Mesothelial cell of epicardium (in vitro differentiated cells): ENCODE results near the gene GMNC. TPM values are rescaled to one million over a fixed set of nuclear protein-coding genes. Genes with fewer than 3 reads are reported as not detected.

Experiments
- DNase-seq, 2 experiments: peaks; one replicate each; pipeline ENCODE4 v3.0.0; 2021; ENCODE audit warnings: low spot score in 2 of 2; ENCODE audit not compliant: unreplicated experiment in 2 of 2
- H3K27ac Mint-ChIP-seq: 2 replicates; pipeline ENCODE4 v1.8.0; 2021; ENCODE audit warnings: mixed read lengths
- H3K27me3 Mint-ChIP-seq: 2 replicates; pipeline ENCODE4 v1.8.0; 2021; ENCODE audit warnings: low read depth, mixed read lengths
- H3K36me3 Mint-ChIP-seq: 2 replicates; pipeline ENCODE4 v1.8.0; 2021; ENCODE audit warnings: mixed read lengths
- H3K4me1 Mint-ChIP-seq: 2 replicates; pipeline ENCODE4 v1.8.0; 2021; ENCODE audit warnings: mixed read lengths
- H3K4me3 Mint-ChIP-seq: 2 replicates; pipeline ENCODE4 v1.8.0; 2021; ENCODE audit warnings: mild to moderate bottlenecking, moderate library complexity, mixed read lengths
- H3K9me3 Mint-ChIP-seq: 2 replicates; pipeline ENCODE4 v1.8.0; 2021; ENCODE audit warnings: mixed read lengths
- CTCF ChIP-seq: fragments of 200-600 bp; sonication (generic); IDR thresholded peaks from one replicate; pipeline ENCODE4 v1.5.0; 2021; ENCODE audit warnings: antibody characterized with exemption; ENCODE audit not compliant: unreplicated experiment
- total RNA-seq: library from RNA; stranded (reverse); gene quantifications from 3 replicates; pipeline ENCODE4 v1.2.1, GENCODE V29; 2021

GMNC gene
- total RNA-seq, 1 donor from 2014 or later = 0.60 TPM

- Mint-ChIP-seq H3K36me3 (no peaks in the 10 kb centered on the region), H3K27me3 (peaks cover 62% of the 10 kb centered on the region), H3K4me1 (peaks cover 18% of the 10 kb centered on the region), H3K27ac (no peak overlapping the region), H3K9me3 (no peaks in the 10 kb centered on the region), H3K4me3 (no peak overlapping the region)
- no peak for DNase-seq
- no peak for TF ChIP-seq CTCF
These were observed 2.0 kb downstream of the GMNC start for GRCh38 chr3:190860521-190860920.

- H3K4me3 Mint-ChIP-seq = no peak overlapping the region
- no peak overlapping the region for H3K27ac Mint-ChIP-seq
- H3K27me3 Mint-ChIP-seq = peaks cover 32% of the 10 kb centered on the region
- peaks cover 2% of the 10 kb centered on the region for H3K4me1 Mint-ChIP-seq
- H3K36me3 Mint-ChIP-seq = no peaks in the 10 kb centered on the region
- no peaks in the 10 kb centered on the region for H3K9me3 Mint-ChIP-seq
- no peak for TF ChIP-seq CTCF
- DNase-seq = no peak
These were observed 7.3 kb downstream of the GMNC start for GRCh38 chr3:190855151-190855550.

- no peak for TF ChIP-seq CTCF
- no peaks in the 10 kb centered on the region for H3K36me3 Mint-ChIP-seq
- DNase-seq = no peak
- H3K27me3 Mint-ChIP-seq = peaks cover 23% of the 10 kb centered on the region
- H3K27ac Mint-ChIP-seq = no peak overlapping the region
- peaks cover 2% of the 10 kb centered on the region for H3K4me1 Mint-ChIP-seq
- no peak overlapping the region for H3K4me3 Mint-ChIP-seq
- no peaks in the 10 kb centered on the region for H3K9me3 Mint-ChIP-seq
These were observed 8.4 kb downstream of the GMNC start for GRCh38 chr3:190854062-190854461.

GRCh38 chr3:190853464-190853863 is 9.0 kb downstream of the GMNC start:
- no peak for TF ChIP-seq CTCF
- no peak for DNase-seq
- peaks cover 2% of the 10 kb centered on the region for H3K4me1 Mint-ChIP-seq
- H3K27ac Mint-ChIP-seq = no peak overlapping the region
- peaks cover 22% of the 10 kb centered on the region for H3K27me3 Mint-ChIP-seq
- H3K9me3 Mint-ChIP-seq = no peaks in the 10 kb centered on the region
- H3K4me3 Mint-ChIP-seq = no peak overlapping the region
- H3K36me3 Mint-ChIP-seq = no peaks in the 10 kb centered on the region

- H3K4me3 Mint-ChIP-seq = no peak overlapping the region
- H3K27ac Mint-ChIP-seq = no peak overlapping the region
- no peaks in the 10 kb centered on the region for H3K4me1 Mint-ChIP-seq
- peaks cover 12% of the 10 kb centered on the region for H3K27me3 Mint-ChIP-seq
- no peak for DNase-seq
- TF ChIP-seq CTCF = no peak
- H3K9me3 Mint-ChIP-seq = no peaks in the 10 kb centered on the region
- H3K36me3 Mint-ChIP-seq = no peaks in the 10 kb centered on the region
These were observed 12.9 kb downstream of the GMNC start for GRCh38 chr3:190849607-190850006.

GRCh38 chr3:190848870-190849269 is 13.6 kb downstream of the GMNC start:
- DNase-seq = no peak

More at GRCh38 chr3:190848870-190849269, 13.6 kb downstream of the GMNC start:
- H3K4me1 Mint-ChIP-seq = no peaks in the 10 kb centered on the region
- no peak overlapping the region for H3K27ac Mint-ChIP-seq
- H3K27me3 Mint-ChIP-seq = peaks cover 9% of the 10 kb centered on the region
- H3K4me3 Mint-ChIP-seq = no peak overlapping the region
- no peaks in the 10 kb centered on the region for H3K9me3 Mint-ChIP-seq
- TF ChIP-seq CTCF = no peak
- H3K36me3 Mint-ChIP-seq = no peaks in the 10 kb centered on the region
